ENCODE results near the gene USP22.

USP22 gene

GRCh38 chr17:21017861-21018260 is 24.9 kb downstream of the USP22 start:
- H3K27ac ChIP-seq = no peak overlapping the region
- TF ChIP-seq CTCF (conservative IDR thresholded peaks at IDR 0.05) (no peak), ZFX (IDR thresholded peaks at IDR 0.05) (no peak)

DNA sequence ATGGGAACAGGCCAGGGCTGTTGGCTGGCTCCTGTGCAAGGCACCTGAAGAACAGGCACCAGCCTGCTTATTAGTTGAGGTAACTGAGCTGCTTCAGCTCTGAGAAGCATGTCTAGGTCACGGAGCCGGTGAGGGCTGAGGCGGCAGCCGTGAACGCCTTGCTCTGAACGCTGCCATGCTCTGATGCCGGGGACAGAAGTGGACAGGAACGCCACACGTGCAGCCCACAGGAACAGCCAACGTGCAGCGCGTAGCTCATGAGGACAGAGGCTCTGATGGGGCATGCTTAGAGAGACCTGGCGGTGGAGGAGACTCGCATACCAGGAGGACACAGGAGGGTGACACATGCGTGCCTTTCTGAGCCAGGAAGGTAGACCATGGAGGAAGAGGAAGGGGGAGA is 25.6 kb downstream of the USP22 start:
- H3K27ac ChIP-seq = no peak overlapping the region
- TF ChIP-seq ZFX (IDR thresholded peaks at IDR 0.05) (no peak), CTCF (conservative IDR thresholded peaks at IDR 0.05) (no peak)

GRCh38 chr17:21016826-21017225 is 26.0 kb downstream of the USP22 start:
- no peak for TF ChIP-seq CTCF (conservative IDR thresholded peaks at IDR 0.05)
- no peak for TF ChIP-seq ZFX (IDR thresholded peaks at IDR 0.05)
- H3K27ac ChIP-seq = no peak overlapping the region

DNA sequence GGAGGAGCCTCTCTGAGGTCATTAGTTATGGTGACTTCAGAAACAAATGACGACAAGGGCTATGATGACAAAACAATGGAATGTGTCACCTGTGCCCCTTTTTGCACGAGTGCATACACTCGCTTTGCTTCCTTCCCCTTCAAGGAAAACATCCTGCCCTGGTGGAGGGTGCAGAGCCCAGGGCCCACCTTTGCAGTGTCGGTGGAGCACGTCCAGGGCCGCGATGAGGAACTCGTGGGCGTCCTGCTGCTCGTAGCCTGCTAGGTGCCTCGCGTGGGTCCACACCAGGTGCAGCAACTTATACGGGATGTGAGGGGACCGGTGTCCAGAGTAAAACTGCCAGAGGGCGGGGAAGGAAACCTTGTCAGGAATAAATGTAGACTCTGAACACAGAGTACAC is 27.2 kb downstream of the USP22 start:
- TF ChIP-seq ZFX (IDR thresholded peaks at IDR 0.05) = no peak
- no peak for TF ChIP-seq CTCF (conservative IDR thresholded peaks at IDR 0.05)
- no peak overlapping the region for H3K27ac ChIP-seq

GRCh38 chr17:21014498-21014897 is 28.3 kb downstream of the USP22 start:
- H3K27ac ChIP-seq = no peak overlapping the region
- TF ChIP-seq CTCF (conservative IDR thresholded peaks at IDR 0.05) = no peak
- TF ChIP-seq ZFX (IDR thresholded peaks at IDR 0.05) = no peak

DNA sequence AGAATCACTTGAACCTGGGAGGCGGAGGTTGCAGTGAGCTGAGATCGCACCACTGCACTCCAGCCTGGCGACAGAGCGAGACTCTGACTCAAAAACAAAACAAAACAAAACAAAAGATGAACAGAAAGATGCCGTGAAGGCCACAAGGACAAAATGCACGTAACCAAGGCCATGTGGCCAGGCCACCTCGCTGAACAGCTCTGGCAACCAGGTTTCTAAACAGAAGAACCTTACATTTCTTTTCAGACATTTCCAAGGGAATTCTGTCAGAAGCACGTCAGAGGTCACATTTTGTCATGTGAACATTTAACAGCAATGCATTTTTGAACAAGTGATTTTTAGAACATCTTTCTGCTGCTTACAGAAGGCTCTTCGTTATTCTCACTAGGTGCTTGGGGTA is 28.8 kb downstream of the USP22 start:
- H3K27ac ChIP-seq = no peak overlapping the region
- no peak for TF ChIP-seq CTCF (conservative IDR thresholded peaks at IDR 0.05)
- no peak for TF ChIP-seq ZFX (IDR thresholded peaks at IDR 0.05)

- H3K27ac ChIP-seq = no peak overlapping the region
- TF ChIP-seq CTCF (conservative IDR thresholded peaks at IDR 0.05) (no peak), ZFX (IDR thresholded peaks at IDR 0.05) (no peak)
Observed at GRCh38 chr17:21012736-21013135, 30.1 kb downstream of the USP22 start.

All from C4-2B (cell line).